NCI-H187 (cell line): ENCODE results near the gene RNF32.

Source experiments
- DNase-seq, 2 experiments: peaks; one replicate each; lab custom pipeline; 2025; lab: John Stamatoyannopoulos, UW

Gene RNF32

DNA sequence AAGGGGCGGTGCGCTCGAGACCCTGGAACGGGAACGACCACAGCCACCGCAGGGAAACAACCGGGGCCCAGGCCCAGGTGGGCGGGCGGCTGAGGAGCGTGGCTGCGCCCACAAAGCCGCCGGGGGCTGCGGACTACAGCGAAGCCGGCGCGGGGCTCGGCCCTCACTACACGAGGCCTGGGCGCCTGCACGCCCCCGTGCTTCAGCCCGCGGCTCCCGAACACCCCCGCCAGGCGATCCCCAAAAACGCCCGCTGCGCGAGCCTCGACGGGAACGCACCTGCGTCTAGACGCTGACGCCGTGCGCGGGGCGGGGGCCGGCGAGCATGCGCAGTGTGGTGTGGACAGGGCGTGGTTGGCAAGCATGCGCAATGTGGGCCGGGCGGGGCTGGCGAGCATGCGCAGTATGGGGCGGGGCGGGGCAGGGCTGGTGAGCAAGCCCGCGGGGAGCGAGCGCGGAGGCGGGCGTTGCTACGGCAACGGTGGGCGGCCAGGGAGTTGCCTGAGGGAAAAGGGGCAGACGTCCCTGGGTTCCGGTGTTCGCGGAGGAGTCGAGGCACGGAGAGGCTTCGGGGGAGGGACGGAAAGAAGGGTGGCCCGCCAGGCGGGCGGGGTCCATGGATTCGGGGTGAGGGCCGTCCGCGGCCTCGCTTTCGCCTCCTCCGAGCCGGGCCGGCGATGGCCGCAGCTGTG is at the start of gene RNF32:
Gene RNF32, plus strand, starts transcription at position 518 of the 692 bp plus-strand sequence. CDS start 3,104 bp downstream, outside the sequence.
- peak; percentile 97 to 98 for DNase-seq

DNA sequence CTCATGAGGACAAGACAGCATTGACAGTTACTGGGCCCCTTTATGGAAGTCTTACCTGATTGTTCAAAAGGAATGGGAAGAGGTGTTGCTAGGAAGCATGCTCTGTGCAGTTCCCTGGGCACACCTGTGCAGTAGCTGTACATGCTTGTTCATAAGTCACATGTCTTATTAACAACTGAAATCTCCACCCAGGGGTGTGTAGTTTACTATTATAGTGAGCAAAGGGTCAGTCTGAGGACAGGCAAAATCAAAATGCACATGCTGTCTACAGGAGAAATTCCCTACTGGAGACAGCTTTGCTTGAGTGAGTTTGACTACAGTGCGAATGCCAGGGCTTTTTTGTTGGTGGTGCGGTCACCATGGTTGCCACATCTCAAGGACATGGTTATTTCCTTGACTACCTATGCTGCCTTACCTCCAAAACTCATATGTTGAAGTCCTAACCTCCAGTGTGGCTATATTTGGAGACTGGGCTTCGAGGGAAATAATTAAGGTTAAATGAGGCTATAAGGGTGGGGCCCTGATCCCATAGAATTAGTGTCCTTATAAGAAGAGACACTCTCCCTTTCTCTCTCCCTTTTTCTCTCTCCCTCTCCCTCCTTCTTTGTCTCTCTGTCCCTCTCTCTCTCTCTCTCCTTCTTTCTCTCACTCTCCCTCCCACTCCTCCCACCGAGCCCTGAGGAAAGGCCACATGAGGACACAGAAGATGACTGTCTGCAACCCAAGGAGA is 48.3 kb upstream of the RNF32 start:
- no peak for DNase-seq

DNA sequence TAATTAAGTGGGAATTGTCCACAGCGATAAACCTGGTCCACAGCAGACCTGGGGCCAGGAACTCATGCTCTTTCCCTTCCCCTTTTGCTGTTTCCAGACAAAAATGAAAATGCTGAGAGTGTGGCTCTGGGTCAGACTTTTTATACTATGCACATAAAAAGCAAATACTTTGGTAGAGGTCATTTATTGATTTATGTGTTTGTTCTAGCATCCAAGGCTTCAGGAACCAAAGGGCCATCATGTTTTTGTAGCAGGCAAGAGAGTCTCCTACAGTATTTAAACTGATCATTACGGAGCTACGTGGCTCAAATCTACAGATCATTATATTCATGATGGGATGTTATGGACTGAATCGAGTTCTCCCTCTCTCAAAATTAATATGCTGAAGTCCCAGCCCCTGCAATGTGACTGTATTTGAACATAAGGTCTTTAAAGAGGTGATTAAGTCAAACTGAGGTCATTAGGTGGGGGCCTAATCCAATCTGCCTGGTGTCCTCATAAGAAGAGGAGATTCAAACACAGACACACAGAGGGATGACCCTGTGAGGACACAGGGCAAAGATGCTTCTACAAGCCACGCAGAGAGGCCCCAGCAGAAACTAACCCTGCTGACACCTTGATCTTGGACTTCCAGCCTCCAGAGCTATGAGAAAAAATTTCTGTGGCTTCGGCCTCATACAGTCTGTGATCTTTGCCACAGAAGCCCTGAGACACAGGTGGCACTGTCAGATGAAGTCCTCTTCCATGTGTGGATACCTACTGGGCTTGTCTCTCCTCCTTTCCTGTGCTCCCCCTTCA is 46.1 kb upstream of the RNF32 start:
- no peak for DNase-seq

DNA sequence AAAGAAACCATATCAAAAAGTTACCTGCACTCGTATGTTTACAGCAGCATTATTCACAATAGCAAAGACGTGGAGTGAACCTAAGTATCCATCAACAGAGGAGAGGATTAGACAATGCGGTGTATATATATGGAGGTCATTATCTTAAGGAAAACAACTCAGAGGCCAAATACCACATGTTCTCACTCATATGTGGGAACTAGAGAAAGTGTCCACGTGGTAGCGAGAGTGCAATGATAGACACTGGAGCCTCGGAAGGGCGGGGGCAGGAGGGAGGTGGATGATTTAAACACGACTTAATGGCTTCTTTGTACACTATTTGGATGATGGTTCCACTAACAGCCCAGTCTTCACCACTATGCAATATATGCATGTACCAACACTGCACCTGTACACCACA is 40.1 kb upstream of the RNF32 start:
- DNase-seq: no peak

DNA sequence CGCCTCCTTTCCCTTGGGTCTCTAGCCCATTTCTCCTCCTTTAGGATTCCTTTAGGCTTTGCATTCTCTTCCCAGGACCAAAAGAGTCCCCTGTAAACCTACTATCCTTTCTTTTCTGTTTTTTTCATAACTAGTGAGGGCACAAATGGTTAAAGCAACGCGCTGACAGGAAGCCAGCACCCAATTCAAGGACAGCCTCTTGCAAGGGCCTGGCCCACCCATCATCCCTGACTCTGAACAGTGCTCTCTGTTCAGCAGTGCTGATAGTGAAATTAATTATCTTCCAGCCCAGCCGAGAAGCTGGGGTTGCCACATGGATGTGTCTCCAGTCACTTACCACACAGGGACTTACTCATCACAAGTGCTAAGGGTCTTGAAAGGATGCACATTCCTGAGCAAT is 38.3 kb upstream of the RNF32 start:
- DNase-seq: no peak

DNA sequence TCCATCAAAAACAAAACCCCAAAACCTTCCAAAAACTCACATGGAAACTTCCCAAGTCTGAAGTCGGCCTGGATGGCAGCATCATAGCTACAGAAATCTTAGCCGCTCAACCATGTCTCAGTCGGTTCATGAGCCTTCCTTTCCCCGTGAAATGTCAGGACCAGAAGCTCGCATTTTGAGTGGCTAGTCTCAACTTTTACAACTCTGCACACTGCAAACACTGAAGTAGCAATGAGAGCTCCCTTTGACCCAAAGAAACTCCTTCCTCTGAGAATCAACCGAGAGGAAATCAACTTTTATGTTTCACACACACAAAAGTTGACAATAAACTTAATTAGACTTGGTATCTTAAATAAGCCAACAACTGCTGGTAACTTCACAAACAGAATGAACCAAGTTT is 37.6 kb upstream of the RNF32 start:
- DNase-seq: no peak

DNA sequence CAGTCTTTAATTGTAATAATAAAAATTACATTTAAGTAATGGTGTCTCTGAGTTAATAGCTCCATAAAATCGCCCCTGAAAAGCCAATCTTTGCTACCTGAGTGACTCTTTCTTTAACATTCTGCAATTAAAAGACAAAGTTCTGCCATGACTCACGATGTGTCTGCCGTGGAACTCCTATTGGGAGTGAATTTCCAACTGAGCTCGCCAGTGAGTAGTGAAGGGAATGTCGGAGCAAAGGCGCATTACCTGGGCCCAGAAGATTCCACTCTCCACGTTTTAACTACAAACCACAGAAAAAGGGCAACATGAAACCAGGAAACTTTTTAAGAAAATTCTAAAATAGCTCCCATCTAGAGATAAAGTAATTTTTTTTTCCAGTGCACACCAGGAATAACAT is 36.9 kb upstream of the RNF32 start:
- DNase-seq: no peak

DNA sequence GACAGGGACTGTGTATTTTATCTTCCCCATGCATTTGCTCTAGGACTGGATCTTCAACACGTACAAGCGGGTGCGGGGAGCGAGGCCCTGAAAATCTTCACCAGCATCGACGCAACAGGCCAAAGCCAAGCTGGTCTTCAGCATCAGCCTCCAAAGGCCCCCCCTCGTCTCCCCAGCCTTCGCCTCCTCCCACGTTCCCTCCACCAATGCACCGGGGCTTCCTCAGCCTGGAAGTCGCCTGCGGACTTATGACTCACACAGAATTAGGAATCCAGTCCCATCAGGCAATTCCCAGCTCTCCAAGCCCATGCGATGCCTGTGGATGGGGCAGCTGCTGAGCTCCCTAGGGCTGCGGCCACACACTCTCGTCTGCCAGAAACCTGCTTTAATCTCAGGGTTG is 36.3 kb upstream of the RNF32 start:
- no peak for DNase-seq

DNA sequence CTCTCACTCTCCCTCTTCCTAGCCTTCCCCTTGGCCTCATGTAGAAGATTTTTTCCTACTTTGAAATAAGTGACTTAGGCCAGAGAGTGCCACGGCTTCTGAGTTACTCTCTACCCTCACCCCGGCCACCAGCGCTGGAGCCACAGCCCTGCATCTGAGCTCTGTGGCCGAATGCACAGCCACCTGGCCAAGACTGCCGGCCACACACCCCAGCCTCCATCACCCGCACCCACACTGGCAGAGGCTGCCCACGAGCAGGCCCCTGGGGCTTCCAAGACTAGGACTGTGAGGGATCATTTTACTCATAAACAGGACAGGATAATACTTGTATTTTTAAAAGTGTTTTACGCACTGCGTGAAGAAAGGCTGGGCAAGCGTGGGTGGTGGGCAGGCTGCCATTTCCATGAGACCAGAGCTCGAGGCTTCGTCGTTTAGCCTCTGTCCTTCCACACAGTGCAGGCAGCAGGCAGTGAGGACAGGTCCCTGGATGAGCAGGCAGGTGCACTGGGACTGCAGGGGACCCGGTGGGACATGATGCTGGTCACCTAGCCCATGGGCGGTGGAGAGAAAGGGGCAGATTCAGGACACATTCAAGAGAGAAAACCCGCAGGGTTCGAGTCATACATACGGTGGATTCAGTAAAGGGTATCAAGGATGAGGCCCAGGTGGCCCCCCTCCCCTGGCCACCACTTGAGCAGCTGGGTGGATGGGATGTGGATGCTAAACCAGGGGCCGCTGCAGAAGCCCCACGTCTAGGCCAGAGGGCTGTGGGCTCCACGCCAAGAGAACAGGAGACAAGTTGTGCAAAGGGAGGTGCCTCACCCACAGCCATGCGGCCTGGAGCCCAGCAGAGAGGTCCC is 35.5 kb upstream of the RNF32 start:
- DNase-seq: no peak

DNA sequence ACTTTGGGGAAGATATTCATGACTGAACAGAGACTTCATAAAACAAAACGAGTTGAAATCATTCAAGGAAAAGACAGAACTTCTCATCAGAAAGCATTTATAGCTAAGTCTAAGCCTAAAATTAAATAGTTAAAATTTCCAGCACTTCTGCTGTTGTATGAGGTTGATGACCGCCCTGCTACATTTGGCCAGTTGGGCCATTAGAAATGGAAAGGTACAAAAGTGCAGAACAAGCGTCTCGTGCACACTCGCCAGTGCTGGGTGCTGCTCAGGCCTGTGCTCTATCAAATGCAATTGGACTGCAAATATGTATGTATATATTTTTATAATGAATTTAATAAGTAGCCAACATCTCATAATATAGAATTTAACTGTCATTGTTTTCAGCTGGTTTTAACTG is 34.4 kb upstream of the RNF32 start:
- no peak for DNase-seq

DNA sequence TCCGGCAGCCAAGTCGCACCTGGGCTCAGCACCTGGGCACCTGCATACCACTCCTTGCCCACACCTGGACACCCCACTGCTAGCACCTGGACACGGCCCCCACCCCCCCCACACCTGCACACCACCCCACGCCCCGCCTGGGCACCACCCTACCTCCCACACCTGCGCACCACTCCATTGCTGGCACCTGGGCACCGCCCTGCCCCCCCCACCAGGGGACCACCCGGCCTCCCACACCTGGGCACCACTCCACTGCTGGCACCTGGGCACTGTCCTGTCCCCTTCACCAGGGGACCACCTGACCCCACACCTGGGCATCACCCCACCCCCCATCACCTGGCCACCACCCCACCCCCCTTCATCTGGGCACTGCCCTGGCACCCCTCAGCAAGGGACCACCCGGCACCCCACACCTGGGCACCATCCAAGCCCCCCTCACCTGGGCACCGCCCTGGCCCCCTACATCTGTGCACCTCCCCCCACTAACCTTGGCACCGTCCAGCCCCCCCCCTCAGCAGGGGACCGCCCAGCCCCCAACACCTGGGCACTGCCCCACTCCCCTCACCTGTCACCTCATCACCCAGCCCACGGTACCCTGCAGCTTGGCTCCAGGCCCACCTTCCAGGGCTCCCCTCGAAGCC is 33.8 kb upstream of the RNF32 start:
- DNase-seq: no peak

DNA sequence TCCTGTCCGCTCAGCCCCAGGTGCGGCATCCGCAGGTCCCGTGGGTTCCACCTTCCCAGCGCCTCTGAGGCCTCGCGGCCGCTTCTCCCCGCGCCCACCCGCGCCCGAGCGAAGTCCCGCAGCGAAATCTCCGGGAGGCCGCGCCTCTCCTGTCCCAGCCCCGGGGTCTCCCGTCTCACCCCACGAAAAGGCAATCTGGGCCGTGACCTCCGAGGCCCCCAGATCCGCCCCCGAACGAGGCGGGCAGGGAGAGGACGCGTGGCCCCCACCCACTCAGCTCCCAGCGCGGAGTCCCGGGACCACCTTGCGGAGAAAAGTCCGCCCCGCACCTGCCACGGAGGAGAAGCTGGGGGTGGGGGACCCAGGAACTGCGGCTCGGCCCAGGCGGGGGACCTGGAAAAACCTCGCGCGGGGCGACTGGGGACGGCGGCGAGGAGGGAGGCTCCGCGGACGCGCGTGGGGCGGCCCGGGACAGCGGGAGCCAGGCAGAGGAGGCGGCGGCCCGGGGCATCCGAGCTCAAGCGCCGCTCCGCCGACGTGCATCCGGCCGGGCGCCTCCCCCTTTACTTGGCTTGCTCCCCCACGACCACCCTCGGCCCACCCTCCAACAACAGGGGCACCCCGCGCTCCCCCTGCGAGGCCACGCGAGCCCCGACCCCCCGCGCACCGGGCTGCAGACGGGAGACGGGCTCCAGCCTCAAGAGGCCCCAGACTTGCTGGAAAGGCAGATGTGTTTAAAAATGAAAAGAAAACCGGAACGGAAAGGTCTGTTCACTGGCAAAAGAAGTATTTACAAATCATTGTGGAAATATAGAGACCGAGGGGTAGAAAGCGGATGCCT is 33.0 kb upstream of the RNF32 start:
- no peak for DNase-seq

DNA sequence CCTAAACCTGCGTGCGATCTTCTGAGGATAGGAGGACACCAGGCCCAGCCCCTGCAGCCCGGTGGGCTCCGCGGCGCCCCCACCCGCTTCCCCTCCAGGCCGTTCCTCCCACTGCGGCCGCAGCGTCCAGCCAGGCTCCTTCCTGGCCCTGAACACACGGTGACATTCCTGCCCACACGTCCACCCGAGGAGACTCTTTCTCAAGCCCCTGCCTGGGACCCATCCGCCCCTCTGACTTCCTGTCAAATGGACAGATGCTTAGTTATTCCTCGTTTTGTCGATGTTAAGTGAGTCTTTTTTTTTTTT is 32.4 kb upstream of the RNF32 start:
- no peak for DNase-seq

DNA sequence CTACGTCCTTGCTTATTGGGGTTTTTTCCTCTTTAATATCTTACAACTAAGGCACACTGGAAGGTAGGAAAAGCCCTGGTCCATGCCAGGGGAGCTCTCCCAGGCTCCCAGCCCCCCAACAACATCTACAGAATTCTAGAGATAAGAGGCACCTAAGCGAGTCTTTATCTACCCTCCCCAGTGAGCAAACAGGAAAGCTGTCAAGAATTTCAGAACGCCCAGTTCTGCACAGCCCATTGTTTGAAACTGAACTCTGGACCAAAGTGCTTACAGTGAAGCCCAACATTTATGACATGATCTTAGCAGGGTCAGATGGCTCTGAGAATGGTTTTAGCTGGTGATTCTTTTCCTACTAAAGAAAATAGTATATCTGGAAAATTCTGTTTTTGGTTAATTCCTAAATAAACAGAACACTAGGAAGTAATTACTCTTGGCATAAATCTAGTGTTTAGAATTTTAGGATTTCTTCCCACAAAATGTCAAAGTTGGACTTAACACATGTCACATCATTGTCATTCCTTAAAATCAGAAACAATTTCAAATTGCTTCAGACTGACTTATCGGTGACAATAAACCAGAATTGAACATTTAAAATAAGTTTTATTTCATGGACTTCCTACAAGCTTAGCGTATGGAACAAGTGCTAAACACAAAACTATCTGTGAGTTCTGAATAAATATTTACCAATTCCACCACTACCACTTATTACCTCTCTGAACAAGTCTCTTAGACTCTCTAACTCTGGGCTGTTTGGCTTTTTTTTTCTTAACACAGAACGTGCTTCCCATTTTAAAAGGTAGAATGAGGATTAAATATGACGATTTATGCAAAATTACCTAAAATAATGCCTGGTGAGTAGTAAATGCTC is 31.3 kb upstream of the RNF32 start:
- no peak for DNase-seq

DNA sequence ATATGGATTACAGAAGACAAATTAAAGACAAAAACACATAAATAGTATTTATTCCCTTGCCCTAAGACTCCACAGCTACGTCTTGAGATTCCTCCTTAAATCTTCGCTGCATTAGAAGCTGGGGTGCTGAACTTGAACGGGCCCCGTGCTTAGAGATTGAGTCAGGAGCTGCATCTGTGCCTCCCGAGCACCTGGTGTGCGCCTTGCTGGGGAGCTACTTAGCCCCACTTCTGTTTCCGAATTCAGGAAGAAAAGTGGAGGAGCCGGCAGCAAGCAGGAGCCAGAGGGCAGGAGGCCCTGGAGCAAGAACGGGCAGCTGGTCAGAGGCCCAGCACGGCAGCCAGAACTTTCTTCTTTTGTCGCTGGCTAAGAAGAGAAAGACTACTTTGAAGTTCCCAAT is 30.4 kb upstream of the RNF32 start:
- no peak for DNase-seq

DNA sequence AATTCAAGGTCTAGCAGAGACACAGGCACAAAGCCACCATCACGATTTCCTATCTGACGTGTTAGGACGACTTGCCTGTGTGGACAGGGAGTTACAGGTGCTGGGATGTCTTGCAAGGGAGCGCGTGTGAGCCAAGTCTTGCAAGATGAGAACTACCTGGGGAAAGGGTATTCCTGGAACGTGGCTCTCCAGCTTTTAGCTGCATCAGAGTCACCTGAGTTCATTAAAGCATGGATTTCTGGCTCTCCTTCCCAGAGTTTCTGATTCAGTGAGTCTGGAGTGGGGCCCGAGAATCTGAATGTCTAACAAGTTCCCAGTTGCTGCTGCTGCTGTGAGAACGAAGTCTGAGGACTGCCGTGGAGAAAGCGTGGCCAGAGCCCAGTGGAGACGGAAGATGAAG is 30.0 kb upstream of the RNF32 start:
- no peak for DNase-seq

DNA sequence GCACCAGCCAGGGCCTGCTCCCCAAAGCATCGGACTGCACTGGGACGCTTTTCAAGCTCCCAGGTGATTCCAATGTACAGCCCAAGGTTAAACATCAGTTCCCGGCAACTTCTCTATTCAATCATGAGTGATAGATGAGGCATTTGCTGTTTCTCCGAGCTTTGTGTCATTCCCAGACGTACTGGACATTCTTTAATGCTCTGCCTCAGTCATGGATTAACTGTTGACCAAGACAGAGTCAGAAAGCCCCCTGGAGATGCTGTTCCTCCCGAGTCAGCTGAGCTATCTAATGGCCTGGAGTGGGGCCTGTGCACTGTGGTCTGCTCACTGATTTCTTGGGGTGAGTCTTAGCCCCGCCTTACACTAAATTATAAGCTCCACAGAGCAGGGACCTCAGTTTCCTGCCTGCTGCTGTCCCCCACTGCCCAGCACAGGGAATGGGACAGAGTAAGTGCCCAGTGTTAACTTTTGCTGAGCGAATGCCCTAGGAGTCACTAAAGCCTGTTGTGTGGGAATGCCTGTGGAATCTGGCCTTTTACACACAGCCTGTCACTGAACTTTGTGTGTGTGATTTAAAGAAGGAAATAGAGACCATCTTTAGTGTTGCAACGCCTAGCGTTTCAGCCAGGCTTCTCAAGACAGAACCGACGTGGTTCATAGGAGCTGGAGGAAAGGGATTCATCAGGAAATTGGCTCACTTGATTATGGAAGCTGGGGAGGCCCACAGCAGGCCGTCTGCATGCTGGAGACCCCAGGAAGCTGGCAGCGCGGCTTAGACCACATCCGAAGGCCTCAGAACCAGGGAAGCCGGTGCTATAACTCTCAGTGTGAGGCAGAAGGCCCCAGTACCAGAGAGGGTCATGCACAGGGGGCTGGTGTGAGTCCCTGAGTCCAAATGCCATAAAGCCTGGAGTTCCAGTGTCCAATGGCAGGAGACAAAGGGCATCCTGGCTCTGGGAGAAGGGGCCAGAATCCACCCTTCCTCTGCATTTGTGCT is 29.3 kb upstream of the RNF32 start:
- no peak for DNase-seq

DNA sequence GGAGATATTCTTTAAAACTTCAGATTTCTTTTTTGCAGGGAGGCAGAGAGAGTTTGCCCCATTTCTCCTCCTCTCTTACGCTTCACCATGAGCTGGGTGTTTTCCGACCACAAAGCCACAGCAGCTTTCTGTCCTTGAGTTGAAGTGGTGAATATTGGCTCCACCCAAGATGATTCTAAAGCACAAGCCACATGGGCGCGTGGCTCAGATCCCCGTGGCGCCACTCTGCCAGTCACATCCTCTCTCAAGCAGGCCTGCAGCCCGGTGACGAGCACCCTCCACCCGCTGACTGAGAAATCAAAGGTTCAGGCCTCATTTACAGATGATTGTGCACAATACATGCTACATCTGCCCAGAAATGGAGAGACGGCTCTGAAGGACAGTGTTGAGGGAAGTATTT is 27.6 kb upstream of the RNF32 start:
- peak in 1 of 2 experiments; percentile 55 for DNase-seq
